ENCODE data around the gene SIM2. TPM values are rescaled to one million over a fixed set of nuclear protein-coding genes. Genes with fewer than 3 reads are reported as not detected.

SIM2 gene
- total RNA-seq, 2 donors from 2014 or later = not detected

DNA sequence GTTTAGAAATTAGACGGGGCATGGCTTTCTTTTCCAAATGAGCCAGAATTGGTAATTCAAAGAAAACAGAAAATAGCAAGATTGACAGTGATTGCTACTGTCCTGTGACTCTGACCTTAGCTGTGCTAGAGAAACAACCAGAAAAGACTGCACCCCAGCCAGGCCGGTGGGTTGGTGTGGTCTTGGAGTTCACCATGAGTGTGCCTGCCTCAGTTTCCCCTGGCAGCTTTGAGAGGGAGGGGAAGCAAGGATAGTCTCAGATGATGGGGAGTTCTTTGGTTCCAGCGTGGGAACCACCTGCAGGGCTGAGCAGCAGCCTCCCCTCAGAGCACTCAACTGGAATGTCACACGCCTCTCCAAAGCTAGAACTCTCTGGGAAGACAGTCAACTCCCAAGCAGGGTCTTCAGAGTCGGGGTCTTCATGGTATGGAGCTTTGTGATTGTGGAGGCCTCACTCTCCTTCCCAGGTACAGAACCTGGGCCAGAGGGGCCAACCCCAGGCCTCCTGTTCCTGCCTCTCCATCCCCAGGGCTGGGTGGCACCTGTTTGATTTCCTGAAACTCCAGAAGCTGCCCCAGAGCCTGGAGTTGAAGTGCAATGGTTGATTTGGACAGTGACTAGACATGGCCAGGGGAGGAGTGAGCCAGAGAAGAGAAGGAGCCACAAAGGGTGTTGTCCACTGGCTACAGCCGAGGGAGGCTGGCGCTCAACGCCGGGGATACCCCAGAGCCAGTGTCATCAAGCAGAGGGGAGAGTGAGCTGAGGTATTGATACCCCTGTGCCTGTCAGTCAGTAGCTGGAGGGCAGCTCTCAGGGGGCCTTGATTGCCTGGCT, 35.7 kb downstream of the SIM2 start:
- H3K9me3 ChIP-seq (ENCODE audit: control insufficient read depth, low read length, poor library complexity, severe bottlenecking) = no peaks in the 10 kb centered on the region
- H3K4me1 Mint-ChIP-seq = no peaks in the 10 kb centered on the region
- H3K4me3 Mint-ChIP-seq = no peak overlapping the region
- H3K27ac Mint-ChIP-seq = no peak overlapping the region
- H3K36me3 Mint-ChIP-seq (ENCODE audit: low read depth) = no peaks in the 10 kb centered on the region
- ATAC-seq (no peak), DNase-seq (no peak)
- peaks cover 42% of the 10 kb centered on the region for H3K27me3 Mint-ChIP-seq

DNA sequence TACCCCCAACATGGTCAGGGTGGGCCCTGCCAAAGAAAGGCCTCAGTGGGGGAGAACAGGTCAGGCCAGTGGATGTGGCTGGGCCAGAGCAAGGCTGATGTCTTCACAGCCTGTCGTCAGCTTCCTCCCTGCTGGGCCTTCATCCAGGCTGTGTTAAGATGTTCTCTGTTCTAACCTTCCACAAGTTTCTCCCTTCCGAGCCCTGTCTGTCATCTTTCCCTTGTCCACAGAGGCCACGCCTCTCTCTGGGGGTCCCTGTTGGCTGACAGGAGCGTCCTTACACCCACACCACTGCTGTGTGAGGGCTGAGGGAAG, 36.2 kb downstream of the SIM2 start:
- H3K9me3 ChIP-seq (ENCODE audit: control insufficient read depth, low read length, poor library complexity, severe bottlenecking) = no peaks in the 10 kb centered on the region
- Mint-ChIP-seq H3K4me1 (no peaks in the 10 kb centered on the region), H3K36me3 (ENCODE audit: low read depth) (no peaks in the 10 kb centered on the region), H3K27ac (no peak overlapping the region), H3K4me3 (no peak overlapping the region), H3K27me3 (peaks cover 39% of the 10 kb centered on the region)
- ATAC-seq (no peak), DNase-seq (no peak)

- no peaks in the 10 kb centered on the region for H3K36me3 Mint-ChIP-seq (ENCODE audit: low read depth)
- H3K27ac Mint-ChIP-seq = no peak overlapping the region
- H3K4me1 Mint-ChIP-seq = no peaks in the 10 kb centered on the region
- ATAC-seq (no peak), DNase-seq (no peak)
- H3K27me3 Mint-ChIP-seq = peaks cover 38% of the 10 kb centered on the region
- no peak overlapping the region for H3K4me3 Mint-ChIP-seq
- H3K9me3 ChIP-seq (ENCODE audit: control insufficient read depth, low read length, poor library complexity, severe bottlenecking) = no peaks in the 10 kb centered on the region
Measured at GRCh38 chr21:36735724-36736320, 36.9 kb downstream of the SIM2 start.

DNA sequence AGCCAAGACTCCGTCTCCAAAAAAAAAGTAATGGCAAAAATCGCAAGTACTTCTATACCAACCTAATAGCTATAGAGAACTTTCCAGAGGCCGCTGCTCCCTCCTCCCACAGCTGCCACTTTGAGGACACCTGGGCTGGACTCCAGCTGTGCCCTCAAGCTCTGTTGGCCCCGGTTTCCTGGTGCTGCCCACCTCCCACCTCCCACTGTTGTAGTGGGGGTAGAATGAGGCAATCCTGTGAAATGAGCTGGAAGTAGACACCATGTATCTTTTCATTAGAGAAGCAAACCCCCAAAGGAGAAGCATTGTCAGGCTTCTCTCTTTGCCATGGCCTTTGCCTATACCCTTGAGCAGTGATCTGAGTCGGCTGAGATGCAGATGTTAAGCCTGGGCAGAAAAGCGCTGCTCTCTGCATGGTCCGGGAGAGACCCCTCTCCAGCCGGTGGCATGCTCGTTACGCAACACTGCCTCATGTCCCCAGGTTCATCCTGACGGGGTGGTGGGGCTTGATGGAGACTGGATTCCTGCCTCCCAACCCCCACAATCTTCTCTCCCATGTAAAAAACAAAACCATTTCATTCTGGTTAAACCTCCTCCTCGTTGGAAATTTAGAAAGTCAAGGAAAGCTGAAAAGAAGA, 39.7 kb downstream of the SIM2 start:
- no peaks in the 10 kb centered on the region for H3K36me3 Mint-ChIP-seq (ENCODE audit: low read depth)
- no peak overlapping the region for H3K4me3 Mint-ChIP-seq
- H3K27me3 Mint-ChIP-seq = peaks cover 40% of the 10 kb centered on the region
- no peak overlapping the region for H3K27ac Mint-ChIP-seq
- H3K9me3 ChIP-seq (ENCODE audit: control insufficient read depth, low read length, poor library complexity, severe bottlenecking) = no peaks in the 10 kb centered on the region
- ATAC-seq (no peak), DNase-seq (no peak)
- H3K4me1 Mint-ChIP-seq = no peaks in the 10 kb centered on the region

GRCh38 chr21:36741506-36741905, 42.6 kb downstream of the SIM2 start:
- H3K4me1 Mint-ChIP-seq = no peaks in the 10 kb centered on the region
- H3K9me3 ChIP-seq (ENCODE audit: control insufficient read depth, low read length, poor library complexity, severe bottlenecking) = no peaks in the 10 kb centered on the region
- no peak overlapping the region for H3K27ac Mint-ChIP-seq
- DNase-seq = no peak
- no peak for ATAC-seq
- H3K27me3 Mint-ChIP-seq = peaks cover 53% of the 10 kb centered on the region
- H3K36me3 Mint-ChIP-seq (ENCODE audit: low read depth) = no peaks in the 10 kb centered on the region
- no peak overlapping the region for H3K4me3 Mint-ChIP-seq

- H3K36me3 Mint-ChIP-seq (ENCODE audit: low read depth) = no peaks in the 10 kb centered on the region
- H3K27me3 Mint-ChIP-seq = peaks cover 55% of the 10 kb centered on the region
- H3K4me3 Mint-ChIP-seq = no peak overlapping the region
- no peaks in the 10 kb centered on the region for H3K9me3 ChIP-seq (ENCODE audit: control insufficient read depth, low read length, poor library complexity, severe bottlenecking)
- no peaks in the 10 kb centered on the region for H3K4me1 Mint-ChIP-seq
- no peak overlapping the region for H3K27ac Mint-ChIP-seq
- ATAC-seq = no peak
- no peak for DNase-seq
Measured at GRCh38 chr21:36743008-36743407, 44.1 kb downstream of the SIM2 start.

GRCh38 chr21:36743446-36743845, 44.5 kb downstream of the SIM2 start:
- H3K4me1 Mint-ChIP-seq = peaks cover 2% of the 10 kb centered on the region
- no peak overlapping the region for H3K4me3 Mint-ChIP-seq
- no peak for ATAC-seq
- no peaks in the 10 kb centered on the region for H3K36me3 Mint-ChIP-seq (ENCODE audit: low read depth)
- no peaks in the 10 kb centered on the region for H3K9me3 ChIP-seq (ENCODE audit: control insufficient read depth, low read length, poor library complexity, severe bottlenecking)
- no peak overlapping the region for H3K27ac Mint-ChIP-seq
- peaks cover 57% of the 10 kb centered on the region for H3K27me3 Mint-ChIP-seq
- DNase-seq = no peak

- Mint-ChIP-seq H3K4me1 (peaks cover 6% of the 10 kb centered on the region), H3K36me3 (ENCODE audit: low read depth) (no peaks in the 10 kb centered on the region), H3K27me3 (peaks cover 57% of the 10 kb centered on the region), H3K27ac (no peak overlapping the region), H3K4me3 (no peak overlapping the region)
- ATAC-seq (no peak), DNase-seq (no peak)
- no peaks in the 10 kb centered on the region for H3K9me3 ChIP-seq (ENCODE audit: control insufficient read depth, low read length, poor library complexity, severe bottlenecking)
Measured at GRCh38 chr21:36744190-36744559, 45.3 kb downstream of the SIM2 start.

GRCh38 chr21:36744560-36745231, 45.8 kb downstream of the SIM2 start:
- H3K4me1 Mint-ChIP-seq = peaks cover 6% of the 10 kb centered on the region
- DNase-seq = no peak
- no peak overlapping the region for H3K4me3 Mint-ChIP-seq
- H3K27me3 Mint-ChIP-seq = peaks cover 57% of the 10 kb centered on the region
- no peak overlapping the region for H3K27ac Mint-ChIP-seq
- no peaks in the 10 kb centered on the region for H3K36me3 Mint-ChIP-seq (ENCODE audit: low read depth)
- H3K9me3 ChIP-seq (ENCODE audit: control insufficient read depth, low read length, poor library complexity, severe bottlenecking) = no peaks in the 10 kb centered on the region
- no peak for ATAC-seq

- no peaks in the 10 kb centered on the region for H3K9me3 ChIP-seq (ENCODE audit: control insufficient read depth, low read length, poor library complexity, severe bottlenecking)
- ATAC-seq = no peak
- no peak for DNase-seq
- H3K36me3 Mint-ChIP-seq (ENCODE audit: low read depth) = peaks cover 2% of the 10 kb centered on the region
- peaks cover 6% of the 10 kb centered on the region for H3K4me1 Mint-ChIP-seq
- H3K27me3 Mint-ChIP-seq = peaks cover 63% of the 10 kb centered on the region
- no peak overlapping the region for H3K27ac Mint-ChIP-seq
- no peak overlapping the region for H3K4me3 Mint-ChIP-seq
Measured at GRCh38 chr21:36745459-36745858, 46.5 kb downstream of the SIM2 start.

GRCh38 chr21:36747041-36747814, 48.3 kb downstream of the SIM2 start:
- peaks cover 66% of the 10 kb centered on the region for H3K27me3 Mint-ChIP-seq
- H3K9me3 ChIP-seq (ENCODE audit: control insufficient read depth, low read length, poor library complexity, severe bottlenecking) = no peaks in the 10 kb centered on the region
- DNase-seq = no peak
- peak overlapping the region; percentile 47 for H3K4me3 Mint-ChIP-seq
- peaks cover 2% of the 10 kb centered on the region for H3K36me3 Mint-ChIP-seq (ENCODE audit: low read depth)
- no peak overlapping the region for H3K27ac Mint-ChIP-seq
- peaks cover 6% of the 10 kb centered on the region for H3K4me1 Mint-ChIP-seq
- ATAC-seq = no peak

DNA sequence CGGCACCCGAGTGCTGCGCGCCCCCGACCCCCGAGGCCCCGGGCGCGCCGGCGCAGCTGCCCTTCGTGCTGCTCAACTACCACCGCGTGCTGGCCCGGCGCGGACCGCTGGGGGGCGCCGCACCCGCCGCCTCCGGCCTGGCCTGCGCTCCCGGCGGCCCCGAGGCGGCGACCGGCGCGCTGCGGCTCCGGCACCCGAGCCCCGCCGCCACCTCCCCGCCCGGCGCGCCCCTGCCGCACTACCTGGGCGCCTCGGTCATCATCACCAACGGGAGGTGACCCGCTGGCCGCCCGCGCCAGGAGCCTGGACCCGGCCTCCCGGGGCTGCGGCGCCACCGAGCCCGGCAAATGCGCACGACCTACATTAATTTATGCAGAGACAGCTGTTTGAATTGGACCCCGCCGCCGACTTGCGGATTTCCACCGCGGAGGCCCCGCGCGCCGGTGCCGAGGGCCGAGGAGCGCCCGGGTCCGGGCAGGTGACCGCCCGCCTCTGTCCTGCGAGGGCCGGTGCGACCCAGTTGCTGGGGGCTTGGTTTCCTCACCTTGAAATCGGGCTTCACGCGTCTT, 49.0 kb downstream of the SIM2 start:
- ATAC-seq = peak; percentile 45
- H3K27me3 Mint-ChIP-seq = peaks cover 64% of the 10 kb centered on the region
- H3K4me3 Mint-ChIP-seq = peak overlapping the region; percentile 65
- no peak overlapping the region for H3K27ac Mint-ChIP-seq
- peaks cover 6% of the 10 kb centered on the region for H3K4me1 Mint-ChIP-seq
- peaks cover 2% of the 10 kb centered on the region for H3K36me3 Mint-ChIP-seq (ENCODE audit: low read depth)
- no peaks in the 10 kb centered on the region for H3K9me3 ChIP-seq (ENCODE audit: control insufficient read depth, low read length, poor library complexity, severe bottlenecking)
- no peak for DNase-seq

Measured in T-helper 17 cell (primary cell).